Common myeloid progenitor, CD34-positive (primary cell): ENCODE measurements around the gene GRB10.

Experiments
- CTCF ChIA-PET: fragments of 350-600 bp; sonication (Branson Sonifier 250); formaldehyde crosslinking; loops from one replicate; lab custom pipeline; 2021; ENCODE audit warnings: antibody characterized with exemption; lab: Charles Lee
- POLR2A ChIA-PET: fragments of 350-600 bp; sonication (Branson Sonifier 250); formaldehyde crosslinking; loops from one replicate; lab custom pipeline; 2021; ENCODE audit warnings: antibody characterized with exemption; lab: Charles Lee
- DNase-seq, 3 donors: peaks; one replicate each; pipeline versions ENCODE4 v3.0.0 to v3.0.0-alpha.2; 2013
- H3K27ac ChIP-seq, 2 experiments: 1 replicate in 1 of 2; 2 replicates in 1 of 2; pipeline ENCODE4 v1.7.0; 2013; ENCODE audit warnings: inconsistent platforms in 2 of 2, low read length in 2 of 2, mild to moderate bottlenecking in 2 of 2, low read depth in 1 of 2, moderate library complexity in 1 of 2; ENCODE audit not compliant: severe bottlenecking in 2 of 2, insufficient read depth in 1 of 2, poor library complexity in 1 of 2
- H3K27me3 ChIP-seq, 5 experiments: replicated peaks in 2 of 5; 1 replicate in 3 of 5; 2 replicates in 2 of 5; pipeline versions ENCODE4 v1.6.1 to v1.7.0; 2013; ENCODE audit warnings: low read length in 4 of 5, mild to moderate bottlenecking in 2 of 5, moderate library complexity in 2 of 5, inconsistent platforms in 1 of 5; ENCODE audit not compliant: insufficient read depth in 5 of 5, control insufficient read depth in 4 of 5
- H3K36me3 ChIP-seq, 4 experiments: 1 replicate in 2 of 4; 2 replicates in 2 of 4; pipeline versions ENCODE4 v1.6.1 to v1.7.0; 2013; ENCODE audit warnings: low read length in 3 of 4, control low read depth in 1 of 4, mild to moderate bottlenecking in 1 of 4; ENCODE audit not compliant: control insufficient read depth in 4 of 4, insufficient read depth in 4 of 4
- H3K4me1 ChIP-seq, 4 experiments: 1 replicate in 3 of 4; 2 replicates in 1 of 4; pipeline versions ENCODE4 v1.6.1 to v1.7.1; 2013; ENCODE audit warnings: low read length in 3 of 4, mild to moderate bottlenecking in 3 of 4, control low read depth in 1 of 4, inconsistent platforms in 1 of 4, moderate library complexity in 1 of 4; ENCODE audit not compliant: control insufficient read depth in 4 of 4, insufficient read depth in 4 of 4; ENCODE audit errors: control extremely low read depth in 1 of 4
- H3K4me3 ChIP-seq, 7 experiments: 1 replicate in 4 of 7; 2 replicates in 3 of 7; pipeline versions ENCODE4 v1.5.1 to v1.7.0; 2013; ENCODE audit warnings: mild to moderate bottlenecking in 7 of 7, low read length in 6 of 7, moderate library complexity in 6 of 7, inconsistent platforms in 2 of 7, low read depth in 2 of 7, control low read depth in 1 of 7; ENCODE audit not compliant: insufficient read depth in 4 of 7, control insufficient read depth in 1 of 7; ENCODE audit errors: extremely low read depth in 1 of 7
- H3K9me3 ChIP-seq, 5 experiments: 1 replicate in 4 of 5; 2 replicates in 1 of 5; pipeline versions ENCODE4 v1.6.1 to v1.7.1; 2013; ENCODE audit warnings: low read length in 4 of 5, mild to moderate bottlenecking in 2 of 5, inconsistent platforms in 1 of 5, low read depth in 1 of 5, moderate library complexity in 1 of 5; ENCODE audit not compliant: control insufficient read depth in 4 of 5, insufficient read depth in 2 of 5; ENCODE audit errors: control extremely low read depth in 1 of 5
- WGBS: methylation state at CpG from one replicate; pipeline ENCODE4 v1.1.5; 2013; ENCODE audit not compliant: insufficient coverage; 5-methylcytosine and 5-hydroxymethylcytosine counted together

Gene GRB10

DNA sequence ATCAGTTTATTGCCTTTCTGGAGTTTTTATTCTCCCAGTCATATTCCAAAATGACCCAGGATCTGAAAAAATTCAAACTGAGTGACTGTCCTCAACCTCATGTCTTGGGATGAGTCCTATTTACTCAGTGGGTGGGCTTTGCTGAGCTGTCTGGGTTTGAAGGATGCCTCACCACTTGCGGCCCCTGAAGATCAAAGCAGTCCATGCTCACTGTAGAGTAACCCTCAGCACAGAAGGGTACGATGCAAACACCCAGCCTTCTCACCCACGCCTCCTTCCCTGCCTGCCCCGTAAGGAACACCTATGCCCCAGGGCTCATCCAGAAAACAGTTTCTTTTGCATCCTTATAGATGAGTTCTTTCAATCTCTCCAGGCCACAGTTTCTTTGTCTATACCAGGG, 42.2 kb upstream of the GRB10 start:
- no peak for DNase-seq

GRCh38 chr7:50822706-50823105, 40.0 kb upstream of the GRB10 start:
- Histone ChIP-seq H3K4me1 (no peaks in the 10 kb centered on the region), H3K27ac (no peak overlapping the region), H3K9me3 (no peaks in the 10 kb centered on the region), H3K27me3 (no peaks in the 10 kb centered on the region), H3K36me3 (no peaks in the 10 kb centered on the region), H3K4me3 (no peak overlapping the region)
- no peak for DNase-seq
- POLR2A ChIA-PET: no interaction called here
- 93% methylated on average over 3 of the region's 5 CpGs for WGBS
- CTCF ChIA-PET: no interaction called here

More for the DNA sequence above, 42.2 kb upstream of the GRB10 start:
- no peaks in the 10 kb centered on the region for H3K27me3 ChIP-seq
- no peaks in the 10 kb centered on the region for H3K4me1 ChIP-seq
- no peak overlapping the region for H3K27ac ChIP-seq
- CTCF ChIA-PET: no interaction called here
- no peaks in the 10 kb centered on the region for H3K36me3 ChIP-seq
- H3K9me3 ChIP-seq: no peaks in the 10 kb centered on the region
- H3K4me3 ChIP-seq: no peak overlapping the region
- 100% methylated on average over 2 of the region's 4 CpGs for WGBS
- POLR2A ChIA-PET: no interaction called here

GRCh38 chr7:50822110-50822509, 39.4 kb upstream of the GRB10 start:
- Histone ChIP-seq H3K27ac (no peak overlapping the region), H3K27me3 (no peaks in the 10 kb centered on the region), H3K4me1 (peaks cover 0 to 2% (median 0%) of the 10 kb centered on the region in 4 experiments), H3K36me3 (no peaks in the 10 kb centered on the region), H3K4me3 (no peak overlapping the region), H3K9me3 (no peaks in the 10 kb centered on the region)
- no peak for DNase-seq
- CTCF ChIA-PET: interaction anchor here (1.2 kb wide), 1 partner anchor 246 kb away, joined by 4 read pairs; no protein-coding TSS in a partner anchor
- 93% methylated on average over 4 of the region's 5 CpGs for WGBS
- POLR2A ChIA-PET: no interaction called here

DNA sequence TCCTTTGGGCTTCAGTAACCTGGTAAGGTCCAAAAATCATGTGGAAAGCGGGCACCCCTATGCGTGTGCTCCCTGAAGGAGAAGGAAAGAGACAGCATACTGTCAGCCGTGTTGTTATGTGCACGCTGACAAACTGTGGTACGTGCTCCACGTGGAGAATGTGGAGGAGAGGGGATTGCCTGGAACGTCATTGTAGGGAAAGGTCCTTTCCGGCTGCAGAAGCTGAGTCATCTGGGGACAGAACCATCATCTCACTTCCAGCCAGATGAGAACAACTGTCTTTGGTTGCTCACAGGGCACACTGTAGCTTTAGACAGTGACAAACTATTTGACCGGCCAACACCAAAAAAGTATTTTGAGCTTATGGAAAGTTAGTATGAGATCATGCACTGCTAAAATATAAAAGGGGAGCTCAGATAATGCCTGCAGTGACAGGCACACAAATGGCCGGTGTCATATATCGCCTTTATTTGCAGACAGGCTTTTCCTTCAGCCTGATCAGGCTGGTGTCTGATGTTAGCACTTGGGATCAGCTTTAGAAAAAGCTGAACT, 38.8 kb upstream of the GRB10 start:
- peaks cover 0 to 2% (median 0%) of the 10 kb centered on the region in 4 experiments for H3K4me1 ChIP-seq
- no peak overlapping the region for H3K27ac ChIP-seq
- DNase-seq: no peak
- ChIA-PET CTCF (interaction anchor here (0.5 to 1.2 kb wide), 2 partner anchors 246 to 682 kb away, joined by 4 to 5 read pairs; no protein-coding TSS in a partner anchor), POLR2A (no interaction called here)
- H3K9me3 ChIP-seq: no peaks in the 10 kb centered on the region
- H3K4me3 ChIP-seq: no peak overlapping the region
- WGBS: 92% methylated on average over 11 of the region's 11 CpGs
- no peaks in the 10 kb centered on the region for H3K27me3 ChIP-seq
- H3K36me3 ChIP-seq: no peaks in the 10 kb centered on the region

- Histone ChIP-seq H3K27ac (no peak overlapping the region), H3K36me3 (no peaks in the 10 kb centered on the region), H3K4me1 (peaks cover 0 to 2% (median 0%) of the 10 kb centered on the region in 4 experiments), H3K27me3 (no peaks in the 10 kb centered on the region), H3K9me3 (no peaks in the 10 kb centered on the region), H3K4me3 (no peak overlapping the region)
- ChIA-PET POLR2A (no interaction called here), CTCF (interaction anchor here (1.1 kb wide), 1 partner anchor 344 kb away, joined by 3 read pairs; no protein-coding TSS in a partner anchor)
- WGBS: 100% methylated on average over 2 of the region's 6 CpGs
- no peak for DNase-seq
Measured at GRCh38 chr7:50818324-50818723, 35.6 kb upstream of the GRB10 start.

GRCh38 chr7:50817561-50817960, 34.9 kb upstream of the GRB10 start:
- Histone ChIP-seq H3K9me3 (no peaks in the 10 kb centered on the region), H3K36me3 (no peaks in the 10 kb centered on the region), H3K4me1 (peaks cover 0 to 3% (median 0%) of the 10 kb centered on the region in 4 experiments), H3K27me3 (no peaks in the 10 kb centered on the region), H3K4me3 (no peak overlapping the region), H3K27ac (no peak overlapping the region)
- no peak for DNase-seq
- WGBS: no CpG with 5 or more reads among the region's 1 CpG
- CTCF ChIA-PET: interaction anchor here (1.1 to 1.5 kb wide), 2 partner anchors 13 to 345 kb away, joined by 3 read pairs; no protein-coding TSS in a partner anchor
- POLR2A ChIA-PET: no interaction called here

DNA sequence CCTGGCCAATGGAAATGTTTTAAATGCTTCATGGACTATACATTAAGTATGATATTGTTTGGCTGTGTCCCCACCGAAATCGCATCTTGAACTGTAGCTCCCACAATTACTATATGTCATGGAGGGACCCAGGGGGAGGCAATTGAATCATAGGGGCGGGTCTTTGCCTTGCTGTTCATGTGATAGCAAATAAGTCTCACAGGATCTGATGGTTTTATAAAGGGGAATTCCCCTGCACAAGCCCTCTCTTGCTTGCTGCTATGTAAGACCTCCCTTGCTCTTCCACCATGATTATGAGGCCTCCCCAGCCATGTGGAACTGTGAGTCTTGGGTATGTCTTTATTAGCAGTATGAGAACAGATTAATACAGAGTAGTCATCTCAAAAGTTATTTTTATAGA, 32.4 kb upstream of the GRB10 start:
- ChIA-PET POLR2A (no interaction called here), CTCF (interaction anchor here (0.6 kb wide), 1 partner anchor 327 kb away, joined by 4 read pairs; no protein-coding TSS in a partner anchor)
- 90% methylated on average over 2 of the region's 3 CpGs for WGBS

More for the DNA sequence above, 32.4 kb upstream of the GRB10 start:
- H3K27ac ChIP-seq: no peak overlapping the region
- H3K9me3 ChIP-seq: no peaks in the 10 kb centered on the region
- no peaks in the 10 kb centered on the region for H3K36me3 ChIP-seq
- peaks cover 0 to 13% (median 0%) of the 10 kb centered on the region in 4 experiments for H3K4me1 ChIP-seq
- H3K4me3 ChIP-seq: no peak overlapping the region
- H3K27me3 ChIP-seq: no peaks in the 10 kb centered on the region
- no peak for DNase-seq
